ENCODE results near the gene GNAZ.

Gene GNAZ

GRCh38 chr22:23161574-23161973, 91.3 kb downstream of the GNAZ start:
- no peaks in the 10 kb centered on the region for H3K27me3 ChIP-seq (ENCODE audit: insufficient read depth, low read length)
- no peaks in the 10 kb centered on the region for H3K36me3 ChIP-seq (ENCODE audit: insufficient read depth, low read length)
- no peak overlapping the region for H3K27ac ChIP-seq (ENCODE audit: low read depth, low read length)
- H3K4me3 ChIP-seq (ENCODE audit: low read length), result no peak overlapping the region
- no peak overlapping the region for H3K9ac ChIP-seq (ENCODE audit: low read depth, low read length)
- H3K9me3 ChIP-seq (ENCODE audit: insufficient read depth, low read depth, low read length), result no peaks in the 10 kb centered on the region
- WGBS, result 93% methylated on average over 13 of the region's 13 CpGs
- H3K4me1 ChIP-seq (ENCODE audit: insufficient read depth, low read length), result 0 out of 2 replicates have a peak, but pooled peaks cover 4% of the 10 kb centered on the region

- Histone ChIP-seq H3K27me3 (ENCODE audit: insufficient read depth, low read length) (no peaks in the 10 kb centered on the region), H3K4me3 (ENCODE audit: low read length) (no peak overlapping the region), H3K9ac (ENCODE audit: low read depth, low read length) (no peak overlapping the region), H3K36me3 (ENCODE audit: insufficient read depth, low read length) (no peaks in the 10 kb centered on the region), H3K4me1 (ENCODE audit: insufficient read depth, low read length) (peaks cover 9% of the 10 kb centered on the region; the same call in 1 of the 2 replicates), H3K27ac (ENCODE audit: low read depth, low read length) (no peak overlapping the region), H3K9me3 (ENCODE audit: insufficient read depth, low read depth, low read length) (no peaks in the 10 kb centered on the region)
- WGBS, result 97% methylated on average over 8 of the region's 8 CpGs
Observed at GRCh38 chr22:23163665-23164064, 93.3 kb downstream of the GNAZ start.

GRCh38 chr22:23164091-23164490, 93.8 kb downstream of the GNAZ start:
- H3K27ac ChIP-seq (ENCODE audit: low read depth, low read length), result no peak overlapping the region
- 93% methylated on average over 11 of the region's 11 CpGs for WGBS
- no peaks in the 10 kb centered on the region for H3K36me3 ChIP-seq (ENCODE audit: insufficient read depth, low read length)
- H3K9me3 ChIP-seq (ENCODE audit: insufficient read depth, low read depth, low read length), result no peaks in the 10 kb centered on the region
- H3K4me1 ChIP-seq (ENCODE audit: insufficient read depth, low read length), result peaks cover 9% of the 10 kb centered on the region; the same call in 1 of the 2 replicates
- H3K27me3 ChIP-seq (ENCODE audit: insufficient read depth, low read length), result no peaks in the 10 kb centered on the region
- no peak overlapping the region for H3K9ac ChIP-seq (ENCODE audit: low read depth, low read length)
- no peak overlapping the region for H3K4me3 ChIP-seq (ENCODE audit: low read length)

GRCh38 chr22:23166042-23166831, 95.9 kb downstream of the GNAZ start:
- H3K9me3 ChIP-seq (ENCODE audit: insufficient read depth, low read depth, low read length), result no peaks in the 10 kb centered on the region
- H3K27ac ChIP-seq (ENCODE audit: low read depth, low read length), result no peak overlapping the region
- 91% methylated on average over 6 of the region's 6 CpGs for WGBS
- H3K27me3 ChIP-seq (ENCODE audit: insufficient read depth, low read length), result no peaks in the 10 kb centered on the region
- H3K9ac ChIP-seq (ENCODE audit: low read depth, low read length), result no peak overlapping the region
- H3K4me3 ChIP-seq (ENCODE audit: low read length), result no peak overlapping the region
- no peaks in the 10 kb centered on the region for H3K36me3 ChIP-seq (ENCODE audit: insufficient read depth, low read length)
- peaks cover 9% of the 10 kb centered on the region; the same call in 1 of the 2 replicates for H3K4me1 ChIP-seq (ENCODE audit: insufficient read depth, low read length)

GRCh38 chr22:23166841-23167616, 96.7 kb downstream of the GNAZ start:
- no peak overlapping the region for H3K4me3 ChIP-seq (ENCODE audit: low read length)
- no peaks in the 10 kb centered on the region for H3K36me3 ChIP-seq (ENCODE audit: insufficient read depth, low read length)
- WGBS, result 80% methylated on average over 10 of the region's 10 CpGs
- H3K27me3 ChIP-seq (ENCODE audit: insufficient read depth, low read length), result no peaks in the 10 kb centered on the region
- peaks cover 9% of the 10 kb centered on the region; the same call in 1 of the 2 replicates for H3K4me1 ChIP-seq (ENCODE audit: insufficient read depth, low read length)
- H3K27ac ChIP-seq (ENCODE audit: low read depth, low read length), result no peak overlapping the region
- no peak overlapping the region for H3K9ac ChIP-seq (ENCODE audit: low read depth, low read length)
- H3K9me3 ChIP-seq (ENCODE audit: insufficient read depth, low read depth, low read length), result no peaks in the 10 kb centered on the region

- H3K27ac ChIP-seq (ENCODE audit: low read depth, low read length), result no peak overlapping the region
Observed at GRCh38 chr22:23168391-23169042, 98.2 kb downstream of the GNAZ start.

GRCh38 chr22:23169043-23169406, 98.7 kb downstream of the GNAZ start:
- H3K27ac ChIP-seq (ENCODE audit: low read depth, low read length), result no peak overlapping the region
- peaks cover 10% of the 10 kb centered on the region for H3K4me1 ChIP-seq (ENCODE audit: insufficient read depth, low read length)
- no peaks in the 10 kb centered on the region for H3K36me3 ChIP-seq (ENCODE audit: insufficient read depth, low read length)
- H3K9ac ChIP-seq (ENCODE audit: low read depth, low read length), result no peak overlapping the region
- H3K4me3 ChIP-seq (ENCODE audit: low read length), result no peak overlapping the region
- H3K27me3 ChIP-seq (ENCODE audit: insufficient read depth, low read length), result no peaks in the 10 kb centered on the region
- H3K9me3 ChIP-seq (ENCODE audit: insufficient read depth, low read depth, low read length), result no peaks in the 10 kb centered on the region
- WGBS, result 92% methylated on average over 4 of the region's 4 CpGs

More at GRCh38 chr22:23168391-23169042, 98.2 kb downstream of the GNAZ start:
- no peaks in the 10 kb centered on the region for H3K9me3 ChIP-seq (ENCODE audit: insufficient read depth, low read depth, low read length)
- WGBS, result 91% methylated on average over 9 of the region's 9 CpGs
- H3K9ac ChIP-seq (ENCODE audit: low read depth, low read length), result no peak overlapping the region
- no peak overlapping the region for H3K4me3 ChIP-seq (ENCODE audit: low read length)
- H3K4me1 ChIP-seq (ENCODE audit: insufficient read depth, low read length), result peaks cover 9% of the 10 kb centered on the region; the same call in 1 of the 2 replicates
- no peaks in the 10 kb centered on the region for H3K27me3 ChIP-seq (ENCODE audit: insufficient read depth, low read length)
- H3K36me3 ChIP-seq (ENCODE audit: insufficient read depth, low read length), result no peaks in the 10 kb centered on the region
